Mesendoderm (in vitro differentiated cells): ENCODE results near the gene PDE1C.

ENCODE experiments used
- DNase-seq: peaks from one replicate; pipeline ENCODE4 v3.0.0; 2013
- H2AK5ac ChIP-seq: 2 replicates; pipeline ENCODE4 v1.6.1; 2013; ENCODE audit warnings: low read length, inconsistent platforms
- H2BK120ac ChIP-seq: 2 replicates; pipeline ENCODE4 v1.6.1; 2013; ENCODE audit warnings: low read depth, mild to moderate bottlenecking, low read length, moderate library complexity, mixed read lengths
- H2BK15ac ChIP-seq: replicated peaks from 2 replicates; pipeline ENCODE4 v1.6.1; 2013; ENCODE audit warnings: low read depth, mild to moderate bottlenecking, moderate library complexity
- H2BK5ac ChIP-seq: 2 replicates; pipeline ENCODE4 v1.6.1; 2013; ENCODE audit warnings: low read length, inconsistent platforms
- H3K18ac ChIP-seq: 2 replicates; pipeline ENCODE4 v1.6.1; 2013; ENCODE audit warnings: mild to moderate bottlenecking, low read length, mixed read lengths
- H3K23ac ChIP-seq: one replicate; pipeline ENCODE4 v1.6.1; 2013; ENCODE audit warnings: low read length
- H3K27ac ChIP-seq: 2 replicates; pipeline ENCODE4 v1.5.1; 2013; ENCODE audit warnings: low read depth, mild to moderate bottlenecking, inconsistent platforms, low read length, moderate library complexity
- H3K27me3 ChIP-seq: 2 replicates; pipeline ENCODE4 v1.6.1; 2013; ENCODE audit warnings: low read length, control low read depth, mild to moderate bottlenecking, inconsistent platforms; ENCODE audit not compliant: insufficient read depth, poor library complexity
- H3K36me3 ChIP-seq: 2 replicates; pipeline ENCODE4 v1.6.1; 2013; ENCODE audit warnings: low read length, inconsistent platforms; ENCODE audit not compliant: control insufficient read depth, insufficient read depth
- H3K4ac ChIP-seq: one replicate; pipeline ENCODE4 v1.6.1; 2013; ENCODE audit warnings: low read depth, mild to moderate bottlenecking, low read length, moderate library complexity
- H3K4me1 ChIP-seq: 2 replicates; pipeline ENCODE4 v1.6.1; 2013; ENCODE audit warnings: low read depth, low read length, inconsistent platforms; ENCODE audit not compliant: control insufficient read depth
- H3K4me2 ChIP-seq: 2 replicates; pipeline ENCODE4 v1.6.1; 2013; ENCODE audit warnings: low read length
- H3K4me3 ChIP-seq: 2 replicates; pipeline ENCODE4 v1.5.1; 2013; ENCODE audit warnings: mild to moderate bottlenecking, low read length
- H3K56ac ChIP-seq: one replicate; pipeline ENCODE4 v1.6.1; 2013; ENCODE audit warnings: low read length
- H3K79me1 ChIP-seq: 2 replicates; pipeline ENCODE4 v1.6.1; 2013; ENCODE audit warnings: low read length, inconsistent platforms
- H3K79me2 ChIP-seq: 2 replicates; pipeline ENCODE4 v1.6.1; 2013; ENCODE audit warnings: mild to moderate bottlenecking, low read length; ENCODE audit not compliant: control insufficient read depth, insufficient read depth
- H3K9ac ChIP-seq: 2 replicates; pipeline ENCODE4 v1.6.1; 2013; ENCODE audit warnings: low read length, inconsistent platforms
- H4K5ac ChIP-seq: one replicate; pipeline ENCODE4 v1.6.1; 2013; ENCODE audit warnings: low read length
- H4K8ac ChIP-seq: one replicate; pipeline ENCODE4 v1.6.1; 2013; ENCODE audit warnings: low read depth, mild to moderate bottlenecking, control low read depth, low read length, moderate library complexity
- WGBS: extraction: QIAGEN DNeasy Blood & Tissue Kit; methylation state at CpG from one replicate; pipeline ENCODE4 v1.1.7; 2013; ENCODE audit warnings: low lambda C conversion rate, missing lambda C conversion rate; ENCODE audit not compliant: insufficient coverage; ENCODE audit errors: extremely low coverage; 5-methylcytosine and 5-hydroxymethylcytosine counted together

PDE1C gene

GRCh38 chr7:31982962-31983361, 87.2 kb downstream of the PDE1C start:
- Histone ChIP-seq H3K79me2 (no peaks in the 10 kb centered on the region), H4K5ac (no peak overlapping the region), H3K18ac (no peak overlapping the region), H4K8ac (no peak overlapping the region), H3K56ac (no peak overlapping the region), H3K27ac (no peak overlapping the region), H2AK5ac (no peak overlapping the region), H2BK5ac (no peak overlapping the region), H3K4me3 (no peak overlapping the region), H3K4me1 (no peaks in the 10 kb centered on the region), H3K79me1 (no peaks in the 10 kb centered on the region), H3K23ac (no peak overlapping the region), H3K4ac (no peak overlapping the region), H3K4me2 (no peak overlapping the region), H3K27me3 (no peaks in the 10 kb centered on the region), H2BK15ac (no peak overlapping the region), H2BK120ac (no peak overlapping the region), H3K36me3 (no peaks in the 10 kb centered on the region), H3K9ac (no peak overlapping the region)
- no CpG with 5 or more reads among the region's 1 CpG for WGBS
- no peak for DNase-seq

- no peak overlapping the region for H3K27ac ChIP-seq
- H3K36me3 ChIP-seq: no peaks in the 10 kb centered on the region
- no peak overlapping the region for H3K9ac ChIP-seq
- no peak overlapping the region for H4K8ac ChIP-seq
- H2BK5ac ChIP-seq: no peak overlapping the region
- H3K56ac ChIP-seq: no peak overlapping the region
- no peak overlapping the region for H3K18ac ChIP-seq
- H3K79me1 ChIP-seq: no peaks in the 10 kb centered on the region
- DNase-seq: no peak
- no peaks in the 10 kb centered on the region for H3K79me2 ChIP-seq
- H2BK120ac ChIP-seq: no peak overlapping the region
- no peaks in the 10 kb centered on the region for H3K4me1 ChIP-seq
- H3K4me2 ChIP-seq: no peak overlapping the region
- no peak overlapping the region for H2AK5ac ChIP-seq
- no CpG with 5 or more reads among the region's 6 CpGs for WGBS
- no peak overlapping the region for H4K5ac ChIP-seq
- H2BK15ac ChIP-seq: no peak overlapping the region
- no peak overlapping the region for H3K4ac ChIP-seq
- H3K27me3 ChIP-seq: no peaks in the 10 kb centered on the region
- no peak overlapping the region for H3K23ac ChIP-seq
- no peak overlapping the region for H3K4me3 ChIP-seq
Observed at GRCh38 chr7:31981874-31982390, 88.3 kb downstream of the PDE1C start.

- H3K4me1 ChIP-seq: no peaks in the 10 kb centered on the region
- no peak overlapping the region for H2AK5ac ChIP-seq
- no peak overlapping the region for H2BK15ac ChIP-seq
- no peaks in the 10 kb centered on the region for H3K79me2 ChIP-seq
- no peak overlapping the region for H3K9ac ChIP-seq
- no peak overlapping the region for H2BK5ac ChIP-seq
- no peak overlapping the region for H4K8ac ChIP-seq
- H3K4me2 ChIP-seq: no peak overlapping the region
- H3K36me3 ChIP-seq: no peaks in the 10 kb centered on the region
- no peak overlapping the region for H2BK120ac ChIP-seq
- no peak overlapping the region for H3K23ac ChIP-seq
- H3K79me1 ChIP-seq: no peaks in the 10 kb centered on the region
- no peak overlapping the region for H3K27ac ChIP-seq
- H3K56ac ChIP-seq: no peak overlapping the region
- H3K4me3 ChIP-seq: no peak overlapping the region
- H4K5ac ChIP-seq: no peak overlapping the region
- peaks cover 2% of the 10 kb centered on the region for H3K27me3 ChIP-seq
- no CpG with 5 or more reads among the region's 1 CpG for WGBS
- H3K4ac ChIP-seq: no peak overlapping the region
- DNase-seq: no peak
- no peak overlapping the region for H3K18ac ChIP-seq
Observed at GRCh38 chr7:31979690-31980330, 90.4 kb downstream of the PDE1C start.

GRCh38 chr7:31975546-31975945, 94.7 kb downstream of the PDE1C start:
- H2AK5ac ChIP-seq: no peak overlapping the region
- no peak overlapping the region for H3K4ac ChIP-seq
- no peaks in the 10 kb centered on the region for H3K4me1 ChIP-seq
- H2BK120ac ChIP-seq: no peak overlapping the region
- H3K4me3 ChIP-seq: no peak overlapping the region
- no peaks in the 10 kb centered on the region for H3K79me2 ChIP-seq
- H4K5ac ChIP-seq: no peak overlapping the region
- H3K36me3 ChIP-seq: no peaks in the 10 kb centered on the region
- no peak overlapping the region for H3K9ac ChIP-seq
- no CpG with 5 or more reads among the region's 5 CpGs for WGBS
- H3K18ac ChIP-seq: no peak overlapping the region
- H2BK5ac ChIP-seq: no peak overlapping the region
- no peak overlapping the region for H4K8ac ChIP-seq
- peaks cover 2% of the 10 kb centered on the region for H3K27me3 ChIP-seq
- H3K56ac ChIP-seq: no peak overlapping the region
- no peak overlapping the region for H3K23ac ChIP-seq
- H3K27ac ChIP-seq: no peak overlapping the region
- no peak for DNase-seq
- no peak overlapping the region for H2BK15ac ChIP-seq
- H3K4me2 ChIP-seq: no peak overlapping the region
- H3K79me1 ChIP-seq: no peaks in the 10 kb centered on the region

- Histone ChIP-seq H2BK15ac (no peak overlapping the region), H3K4me3 (no peak overlapping the region), H4K5ac (no peak overlapping the region), H4K8ac (no peak overlapping the region), H3K18ac (no peak overlapping the region), H3K23ac (no peak overlapping the region), H3K4me1 (no peaks in the 10 kb centered on the region), H2BK120ac (no peak overlapping the region), H3K79me1 (no peaks in the 10 kb centered on the region), H2BK5ac (no peak overlapping the region), H3K4ac (no peak overlapping the region), H3K4me2 (no peak overlapping the region), H3K9ac (no peak overlapping the region), H3K27ac (no peak overlapping the region), H3K79me2 (no peaks in the 10 kb centered on the region), H3K56ac (no peak overlapping the region), H3K27me3 (peaks cover 2% of the 10 kb centered on the region), H3K36me3 (no peaks in the 10 kb centered on the region), H2AK5ac (no peak overlapping the region)
- no peak for DNase-seq
- no CpG with 5 or more reads among the region's 1 CpG for WGBS
Observed at GRCh38 chr7:31974351-31974750, 95.9 kb downstream of the PDE1C start.
